Measurements from ENCODE around the gene SIPA1L3.
"Not testable (repeated sequence)": the region's sequence is repeated elsewhere in the genome, so short reads cannot be mapped to it uniquely, and the experiment has no call there.

SIPA1L3 gene

DNA sequence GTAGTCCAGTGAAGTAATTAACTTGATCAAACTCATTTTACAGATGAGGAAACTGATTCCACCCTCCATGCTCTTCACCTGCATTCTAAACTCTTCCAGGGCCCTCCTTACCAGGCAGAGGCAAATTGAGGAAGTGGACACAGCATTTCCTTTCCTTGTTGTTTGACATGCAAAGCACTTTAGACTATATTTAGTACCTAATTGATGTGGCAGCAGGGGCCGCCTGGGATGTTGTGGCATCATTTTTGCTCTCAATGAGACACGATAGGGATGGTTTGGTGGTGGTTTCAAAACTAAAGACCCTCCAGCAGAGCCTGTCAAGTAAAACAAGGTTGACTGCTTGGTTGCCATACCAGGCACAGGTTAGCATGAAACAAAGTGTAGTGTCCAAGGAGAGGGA, 7.9 kb downstream of the SIPA1L3 start:
- no peak for DNase-seq (ENCODE audit: low read depth in 2 of 2)

- no peak for DNase-seq (ENCODE audit: low read depth in 2 of 2)
Measured at GRCh38 chr19:37920591-37921450, 13.8 kb downstream of the SIPA1L3 start.

- not testable (repeated sequence) for DNase-seq (ENCODE audit: low read depth in 2 of 2)
Measured at GRCh38 chr19:37924573-37924972, 17.6 kb downstream of the SIPA1L3 start.

- no peak for DNase-seq (ENCODE audit: low read depth in 2 of 2)
Measured at GRCh38 chr19:37925212-37925611, 18.2 kb downstream of the SIPA1L3 start.

- DNase-seq (ENCODE audit: low read depth in 2 of 2), result no peak
Measured at GRCh38 chr19:37926255-37926654, 19.2 kb downstream of the SIPA1L3 start.

- no peak for DNase-seq (ENCODE audit: low read depth in 2 of 2)
Measured at GRCh38 chr19:37926711-37927110, 19.7 kb downstream of the SIPA1L3 start.

- no peak for DNase-seq (ENCODE audit: low read depth in 2 of 2)
Measured at GRCh38 chr19:37928527-37929286, 21.7 kb downstream of the SIPA1L3 start.

- DNase-seq (ENCODE audit: low read depth in 2 of 2), result no peak
Measured at GRCh38 chr19:37929355-37929923, 22.4 kb downstream of the SIPA1L3 start.

DNA sequence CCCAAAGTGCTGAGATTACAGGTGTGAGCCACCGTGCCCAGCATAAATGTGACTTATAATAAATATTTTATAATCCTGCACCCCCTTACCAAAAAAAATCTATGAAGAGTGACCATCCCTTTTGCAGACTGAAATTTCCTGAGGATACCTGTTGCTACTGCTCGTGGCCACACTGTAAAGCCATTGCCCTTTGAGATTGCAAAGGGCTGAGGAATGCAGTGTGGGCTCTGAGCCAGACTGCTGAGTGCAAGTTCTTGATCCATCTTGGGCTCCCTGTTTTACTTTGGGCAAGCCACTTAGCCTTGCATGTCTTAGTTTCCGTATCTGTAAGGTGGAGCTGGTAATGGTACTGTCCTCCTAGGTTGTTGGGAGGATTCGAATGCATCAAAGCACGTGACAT, 23.4 kb downstream of the SIPA1L3 start:
- DNase-seq (ENCODE audit: low read depth in 2 of 2), result no peak

- no peak for DNase-seq (ENCODE audit: low read depth in 2 of 2)
Measured at GRCh38 chr19:37931881-37932655, 25.1 kb downstream of the SIPA1L3 start.

GRCh38 chr19:37932985-37933936, 26.3 kb downstream of the SIPA1L3 start:
- no peak for DNase-seq (ENCODE audit: low read depth in 2 of 2)

GRCh38 chr19:37933937-37934358, 26.9 kb downstream of the SIPA1L3 start:
- DNase-seq (ENCODE audit: low read depth in 2 of 2), result no peak

DNA sequence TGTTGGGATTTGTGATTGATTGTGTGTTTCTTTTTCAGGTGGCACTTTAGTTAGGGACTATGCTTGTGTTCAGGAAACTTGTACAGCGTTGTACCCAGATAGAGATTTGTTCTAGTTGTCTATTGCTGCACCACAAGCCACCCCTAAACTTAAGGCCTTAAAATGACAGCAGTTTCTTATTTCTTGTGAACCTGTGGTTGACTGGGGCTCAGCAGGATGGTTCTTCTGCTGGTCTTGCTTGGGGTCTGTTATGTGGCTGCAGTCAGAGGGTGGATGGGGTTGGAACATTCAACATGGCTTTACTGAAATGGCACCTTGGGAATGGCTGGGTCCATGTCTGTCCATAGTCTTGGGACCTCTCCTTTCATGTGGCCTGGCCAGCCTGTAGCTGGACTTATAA, 28.3 kb downstream of the SIPA1L3 start:
- DNase-seq (ENCODE audit: low read depth in 2 of 2), result no peak

- no peak for DNase-seq (ENCODE audit: low read depth in 2 of 2)
Measured at GRCh38 chr19:37936166-37936565, 29.2 kb downstream of the SIPA1L3 start.

GRCh38 chr19:37936886-37937285, 29.9 kb downstream of the SIPA1L3 start:
- DNase-seq (ENCODE audit: low read depth in 2 of 2), result no peak

- no peak for DNase-seq (ENCODE audit: low read depth in 2 of 2)
Measured at GRCh38 chr19:37938353-37938752, 31.3 kb downstream of the SIPA1L3 start.

- DNase-seq (ENCODE audit: low read depth in 2 of 2), result no peak
Measured at GRCh38 chr19:37941782-37942515, 34.9 kb downstream of the SIPA1L3 start.

DNA sequence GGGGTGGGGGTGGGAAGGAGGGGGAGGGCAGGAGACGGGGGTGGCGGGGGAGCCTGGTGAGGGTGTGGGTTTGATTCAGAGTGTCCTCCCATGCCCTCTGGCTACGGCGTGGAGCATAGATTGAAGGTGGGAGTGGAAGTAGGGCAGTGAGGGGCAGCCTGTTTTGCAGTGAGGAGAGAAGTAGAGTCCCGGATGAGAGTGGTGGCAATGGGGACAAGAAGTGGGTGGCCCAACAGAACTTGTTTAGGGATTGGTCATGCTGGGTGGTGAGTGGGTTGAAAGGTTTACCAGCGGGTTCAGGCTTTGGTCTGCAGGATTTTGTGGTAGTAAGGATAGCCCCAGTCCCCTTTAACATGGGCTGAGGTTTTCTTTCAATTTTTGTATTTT, 35.5 kb downstream of the SIPA1L3 start:
- no peak for DNase-seq (ENCODE audit: low read depth in 2 of 2)

GRCh38 chr19:37943480-37943879, 36.5 kb downstream of the SIPA1L3 start:
- no peak for DNase-seq (ENCODE audit: low read depth in 2 of 2)

GRCh38 chr19:37946132-37946531, 39.1 kb downstream of the SIPA1L3 start:
- no peak for DNase-seq (ENCODE audit: low read depth in 2 of 2)
